ENCODE results near the gene PCDH9.

- TF ChIP-seq, protein P1, sequence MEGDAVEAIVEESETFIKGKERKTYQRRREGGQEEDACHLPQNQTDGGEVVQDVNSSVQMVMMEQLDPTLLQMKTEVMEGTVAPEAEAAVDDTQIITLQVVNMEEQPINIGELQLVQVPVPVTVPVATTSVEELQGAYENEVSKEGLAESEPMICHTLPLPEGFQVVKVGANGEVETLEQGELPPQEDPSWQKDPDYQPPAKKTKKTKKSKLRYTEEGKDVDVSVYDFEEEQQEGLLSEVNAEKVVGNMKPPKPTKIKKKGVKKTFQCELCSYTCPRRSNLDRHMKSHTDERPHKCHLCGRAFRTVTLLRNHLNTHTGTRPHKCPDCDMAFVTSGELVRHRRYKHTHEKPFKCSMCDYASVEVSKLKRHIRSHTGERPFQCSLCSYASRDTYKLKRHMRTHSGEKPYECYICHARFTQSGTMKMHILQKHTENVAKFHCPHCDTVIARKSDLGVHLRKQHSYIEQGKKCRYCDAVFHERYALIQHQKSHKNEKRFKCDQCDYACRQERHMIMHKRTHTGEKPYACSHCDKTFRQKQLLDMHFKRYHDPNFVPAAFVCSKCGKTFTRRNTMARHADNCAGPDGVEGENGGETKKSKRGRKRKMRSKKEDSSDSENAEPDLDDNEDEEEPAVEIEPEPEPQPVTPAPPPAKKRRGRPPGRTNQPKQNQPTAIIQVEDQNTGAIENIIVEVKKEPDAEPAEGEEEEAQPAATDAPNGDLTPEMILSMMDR (IDR thresholded peaks at IDR 0.05), result no peak
- TF ChIP-seq POLR2A (IDR thresholded peaks at IDR 0.05), result no peak
- no peak for TF ChIP-seq EP300 (IDR thresholded peaks at IDR 0.05)
- no peak for TF ChIP-seq POLR2AphosphoS5 (IDR thresholded peaks at IDR 0.05)
Measured at GRCh38 chr13:66513728-66514127, 716.4 kb downstream of the PCDH9 start.

Data from upper lobe of left lung (tissue), 4 donors.